Panc1 (cell line): Measurements from ENCODE around the gene VDR. TPM values are rescaled to one million over a fixed set of nuclear protein-coding genes. Genes with fewer than 3 reads are reported as not detected.

Experiments used
- ATAC-seq: fragments of 200-7000 bp; cut with Tn5 transposase; 2 replicates; pipeline ENCODE4 v1.9.1; 2020; ENCODE audit warnings: mild to moderate bottlenecking, moderate library complexity
- BruUV-seq: library from RNA; stranded (reverse); fragments of 400-500 nt; replicated peaks from 2 replicates; lab custom pipeline; 2021; lab: Mats Ljungman, UMichigan
- CTCF ChIA-PET: fragments of 300-600 bp; sonication (Branson Sonifier 250); formaldehyde crosslinking; loops from one replicate; lab custom pipeline; 2022; ENCODE audit warnings: antibody characterized with exemption; lab: Charles Lee
- POLR2A ChIA-PET: fragments of 300-600 bp; sonication (Branson Sonifier 250); formaldehyde crosslinking; loops from one replicate; lab custom pipeline; 2022; ENCODE audit warnings: antibody characterized with exemption; lab: Charles Lee
- DNase-seq: peaks from one replicate; pipeline ENCODE4 v3.0.0-alpha.2; 2010; ENCODE audit warnings: low read depth, low spot score
- H3K27ac ChIP-seq: 2 replicates; pipeline ENCODE4 v1.5.1; 2011; ENCODE audit warnings: mild to moderate bottlenecking, low read length, inconsistent platforms
- H3K27me3 ChIP-seq: fragments of 200-500 bp; sonication (Bioruptor generic); 2 replicates; pipeline ENCODE4 v1.6.0; 2014; ENCODE audit warnings: low read length, inconsistent platforms; ENCODE audit not compliant: control insufficient read depth, insufficient read depth
- H3K36me3 ChIP-seq: fragments of 200-500 bp; sonication (Bioruptor generic); 2 replicates; pipeline ENCODE4 v1.5.1; 2014; ENCODE audit warnings: inconsistent platforms, mild to moderate bottlenecking, low read length, moderate library complexity; ENCODE audit not compliant: control insufficient read depth, insufficient read depth
- H3K4me1 ChIP-seq: 2 replicates; pipeline ENCODE4 v1.5.1; 2011; ENCODE audit warnings: inconsistent platforms, mild to moderate bottlenecking, low read length, moderate library complexity; ENCODE audit not compliant: control insufficient read depth, insufficient read depth
- H3K4me3 ChIP-seq, 2 experiments: 2 replicates each; pipeline ENCODE4 v1.5.1; 2011 to 2012; ENCODE audit warnings: low read depth in 2 of 2, low read length in 2 of 2, mild to moderate bottlenecking in 2 of 2, inconsistent platforms in 1 of 2, moderate library complexity in 1 of 2
- H3K9me3 ChIP-seq: fragments of 200-500 bp; sonication (Bioruptor generic); 2 replicates; pipeline ENCODE4 v1.5.1; 2014; ENCODE audit warnings: low read depth, mild to moderate bottlenecking, inconsistent platforms, low read length, moderate library complexity; ENCODE audit not compliant: control insufficient read depth, insufficient read depth
- CTCF ChIP-seq: fragments of 450-650 bp; IDR thresholded peaks from 2 replicates; pipeline ENCODE4 v1.5.1; 2017; ENCODE audit warnings: mild to moderate bottlenecking
- POLR2AphosphoS5 ChIP-seq: IDR thresholded peaks from 2 replicates; pipeline ENCODE4 v1.6.1; 2012; ENCODE audit warnings: mild to moderate bottlenecking, low read depth, low read length, moderate library complexity
- REST ChIP-seq, 2 experiments: IDR thresholded peaks; 2 replicates each; pipeline ENCODE4 v1.6.1; 2011 to 2012; ENCODE audit warnings: low read depth in 2 of 2, control low read depth in 1 of 2, low read length in 1 of 2, mild to moderate bottlenecking in 1 of 2, moderate library complexity in 1 of 2; ENCODE audit not compliant: insufficient read depth in 1 of 2
- SIN3A ChIP-seq: IDR thresholded peaks from 2 replicates; pipeline ENCODE4 v1.6.1; 2012; ENCODE audit warnings: low read depth, mild to moderate bottlenecking, low read length, moderate library complexity, borderline replicate concordance; ENCODE audit not compliant: insufficient read depth
- TCF7L2 ChIP-seq: IDR thresholded peaks from 2 replicates; pipeline ENCODE4 v1.6.1; 2011; ENCODE audit warnings: mild to moderate bottlenecking, low read depth, low read length, inconsistent platforms
- in situ Hi-C: cut with HindIII; loops from 2 replicates; pipeline ENCODE4 v1.10.0; 2016; ENCODE audit warnings: low sequenced_read_pairs, low pct_unique_long_range_greater_than_20kb
- intact Hi-C: fragments of 100-400 bp; cut with micrococcal nuclease; formaldehyde crosslinking; loops from one replicate; pipeline ENCODE4 v1.10.0; 2022; ENCODE audit not compliant: unreplicated experiment
- total RNA-seq: library from RNA; stranded (reverse); gene quantifications from one replicate; pipeline ENCODE4 v1.2.1, GENCODE V29; 2021; ENCODE audit not compliant: unreplicated experiment

Gene VDR
- total RNA-seq, 1 experiment from 2014 or later, result 3.0 TPM

GRCh38 chr12:47819896-47820630, 84.7 kb downstream of the VDR start, which contains the start of gene HDAC7:
Gene HDAC7, minus strand, starts transcription at chr12:47819903. Its CDS starts 118 bp downstream, at chr12:47819785.
- H3K36me3 ChIP-seq, result no peaks in the 10 kb centered on the region
- no TSS peak for BruUV-seq
- H3K9me3 ChIP-seq, result no peaks in the 10 kb centered on the region
- intact Hi-C loops, result no loop called here
- peak within 1 kb of the TSS; percentile 63 to 81 for H3K4me3 ChIP-seq
- no peak for TF ChIP-seq TCF7L2
- no peak; the same call in none of the 2 replicates for TF ChIP-seq POLR2AphosphoS5
- no peak for TF ChIP-seq REST (IDR thresholded peaks at IDR 0.05; ENCODE audit: insufficient read depth in 1 of 2, low read depth in 2 of 2, low read length in 1 of 2)
- TF ChIP-seq SIN3A, result 0 out of 2 replicates have a peak, but pooled peaks have one; percentile 55
- H3K27me3 ChIP-seq, result no peaks in the 10 kb centered on the region
- peaks cover 55% of the 10 kb centered on the region for H3K4me1 ChIP-seq
- ATAC-seq (peak; percentile 71), DNase-seq (no peak)
- POLR2A ChIA-PET, result no interaction called here
- H3K27ac ChIP-seq, result peak within 1 kb of the TSS; percentile 89
- CTCF ChIA-PET, result interaction anchor here (0.6 to 0.9 kb wide), 2 partner anchors 18 to 107 kb away, joined by 7 to 11 read pairs; no protein-coding TSS in a partner anchor
- in situ Hi-C loops, result no loop called here

GRCh38 chr12:47819138-47819895, 85.5 kb downstream of the VDR start:
- Histone ChIP-seq H3K27me3 (no peaks in the 10 kb centered on the region), H3K4me3 (peak overlapping the region; percentile 63 to 81), H3K4me1 (peaks cover 58% of the 10 kb centered on the region), H3K9me3 (no peaks in the 10 kb centered on the region), H3K36me3 (no peaks in the 10 kb centered on the region), H3K27ac (peak overlapping the region; percentile 86)
- DNase-seq, result no peak
- intact Hi-C loops, result no loop called here
- no TSS peak for BruUV-seq
- ChIA-PET POLR2A (no interaction called here), CTCF (interaction anchor here (1.4 kb wide), 1 partner anchor 17 kb away, joined by 4 read pairs; no protein-coding TSS in a partner anchor)
- in situ Hi-C loops, result no loop called here
- peak; percentile 60 for ATAC-seq
- TF ChIP-seq POLR2AphosphoS5 (no peak), CTCF (peak; percentile 69; the same call in 1 of the 2 replicates)
